ENCODE measurements around the gene CEP85L. TPM values are rescaled to one million over a fixed set of nuclear protein-coding genes. Genes with fewer than 3 reads are reported as not detected.

Gene CEP85L
- total RNA-seq, 3 donors from 2014 or later: 3.7 to 13.6 (median 4.0) TPM

DNA sequence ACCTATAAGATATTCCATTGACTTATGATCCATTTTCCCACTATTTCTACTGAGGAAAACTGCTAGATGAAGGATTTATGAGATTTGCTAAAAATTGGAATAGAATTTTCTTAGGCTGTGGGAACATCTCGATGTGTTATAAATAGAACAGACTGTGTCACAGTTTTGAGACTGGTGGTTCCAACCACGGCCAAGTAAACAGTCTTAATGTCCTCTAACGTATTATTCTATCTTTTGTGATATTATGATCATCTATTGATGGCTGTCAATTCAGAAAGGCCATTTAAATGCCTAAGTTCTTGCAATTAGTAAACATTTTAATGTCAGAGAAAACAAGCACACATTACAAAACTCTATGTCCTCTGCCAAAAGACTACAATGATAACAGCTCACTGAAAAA lies 174.8 kb downstream of the CEP85L start:
- Histone ChIP-seq H3K36me3 (ENCODE audit: low read depth) (no peaks in the 10 kb centered on the region), H3K9me3 (no peaks in the 10 kb centered on the region), H3K4me1 (ENCODE audit: low read depth) (no peaks in the 10 kb centered on the region), H3K4me3 (no peak overlapping the region)
- ATAC-seq (no peak), DNase-seq (no peak)
- intact Hi-C loops (cut with DNase I, micrococcal nuclease): no loop called here
- TF ChIP-seq, protein P1, sequence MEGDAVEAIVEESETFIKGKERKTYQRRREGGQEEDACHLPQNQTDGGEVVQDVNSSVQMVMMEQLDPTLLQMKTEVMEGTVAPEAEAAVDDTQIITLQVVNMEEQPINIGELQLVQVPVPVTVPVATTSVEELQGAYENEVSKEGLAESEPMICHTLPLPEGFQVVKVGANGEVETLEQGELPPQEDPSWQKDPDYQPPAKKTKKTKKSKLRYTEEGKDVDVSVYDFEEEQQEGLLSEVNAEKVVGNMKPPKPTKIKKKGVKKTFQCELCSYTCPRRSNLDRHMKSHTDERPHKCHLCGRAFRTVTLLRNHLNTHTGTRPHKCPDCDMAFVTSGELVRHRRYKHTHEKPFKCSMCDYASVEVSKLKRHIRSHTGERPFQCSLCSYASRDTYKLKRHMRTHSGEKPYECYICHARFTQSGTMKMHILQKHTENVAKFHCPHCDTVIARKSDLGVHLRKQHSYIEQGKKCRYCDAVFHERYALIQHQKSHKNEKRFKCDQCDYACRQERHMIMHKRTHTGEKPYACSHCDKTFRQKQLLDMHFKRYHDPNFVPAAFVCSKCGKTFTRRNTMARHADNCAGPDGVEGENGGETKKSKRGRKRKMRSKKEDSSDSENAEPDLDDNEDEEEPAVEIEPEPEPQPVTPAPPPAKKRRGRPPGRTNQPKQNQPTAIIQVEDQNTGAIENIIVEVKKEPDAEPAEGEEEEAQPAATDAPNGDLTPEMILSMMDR (IDR thresholded peaks at IDR 0.05): no peak

DNA sequence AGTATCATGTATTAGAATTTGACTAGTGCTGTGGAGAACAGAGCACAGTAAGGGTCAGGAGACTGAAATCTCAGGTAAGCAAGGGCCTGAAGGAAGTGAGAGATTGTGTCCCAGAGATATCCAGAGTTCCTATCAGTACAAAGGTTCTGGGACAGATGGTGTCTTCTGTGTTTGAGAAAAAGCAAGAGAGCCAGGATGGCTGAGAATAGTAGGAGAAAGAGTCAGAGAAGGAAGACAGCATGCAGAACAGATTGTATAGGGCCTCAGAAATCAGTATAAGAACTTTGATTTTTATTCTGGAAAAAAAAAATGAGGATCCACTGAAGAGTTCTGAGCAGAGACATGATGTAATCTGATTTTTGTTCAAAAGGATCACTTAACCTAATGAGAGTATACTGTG lies 178.1 kb downstream of the CEP85L start:
- ATAC-seq: no peak
- Histone ChIP-seq H3K4me1 (ENCODE audit: low read depth) (no peaks in the 10 kb centered on the region), H3K36me3 (ENCODE audit: low read depth) (no peaks in the 10 kb centered on the region), H3K4me3 (no peak overlapping the region), H3K9me3 (no peaks in the 10 kb centered on the region)
- no peak for DNase-seq
- TF ChIP-seq, protein P1 (IDR thresholded peaks at IDR 0.05): no peak
- intact Hi-C loops (cut with DNase I, micrococcal nuclease): no loop called here

DNA sequence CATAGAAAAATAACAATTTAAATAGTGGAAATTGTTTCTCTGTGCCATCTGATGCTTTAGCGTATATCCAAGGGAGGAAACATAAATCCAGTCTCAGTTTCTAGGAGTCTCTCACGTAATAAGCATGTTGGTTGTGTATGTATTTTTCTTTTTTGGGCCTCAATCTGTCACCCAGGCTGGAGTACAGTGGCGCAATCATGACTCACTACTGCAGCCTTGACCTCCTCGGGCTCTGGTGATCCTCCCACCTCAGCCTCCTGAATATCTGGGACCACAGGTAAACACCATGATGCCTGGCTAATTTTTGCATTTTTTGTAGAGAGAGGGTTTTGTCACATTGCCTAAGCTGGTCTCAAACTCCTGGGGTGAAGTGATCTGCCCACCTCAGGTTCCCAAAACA lies 181.9 kb downstream of the CEP85L start:
- no peak for ATAC-seq
- Histone ChIP-seq H3K4me3 (no peak overlapping the region), H3K4me1 (ENCODE audit: low read depth) (no peaks in the 10 kb centered on the region), H3K9me3 (no peaks in the 10 kb centered on the region), H3K36me3 (ENCODE audit: low read depth) (no peaks in the 10 kb centered on the region)
- intact Hi-C loops (cut with DNase I, micrococcal nuclease): no loop called here
- TF ChIP-seq, protein P1 (IDR thresholded peaks at IDR 0.05): no peak
- no peak for DNase-seq

DNA sequence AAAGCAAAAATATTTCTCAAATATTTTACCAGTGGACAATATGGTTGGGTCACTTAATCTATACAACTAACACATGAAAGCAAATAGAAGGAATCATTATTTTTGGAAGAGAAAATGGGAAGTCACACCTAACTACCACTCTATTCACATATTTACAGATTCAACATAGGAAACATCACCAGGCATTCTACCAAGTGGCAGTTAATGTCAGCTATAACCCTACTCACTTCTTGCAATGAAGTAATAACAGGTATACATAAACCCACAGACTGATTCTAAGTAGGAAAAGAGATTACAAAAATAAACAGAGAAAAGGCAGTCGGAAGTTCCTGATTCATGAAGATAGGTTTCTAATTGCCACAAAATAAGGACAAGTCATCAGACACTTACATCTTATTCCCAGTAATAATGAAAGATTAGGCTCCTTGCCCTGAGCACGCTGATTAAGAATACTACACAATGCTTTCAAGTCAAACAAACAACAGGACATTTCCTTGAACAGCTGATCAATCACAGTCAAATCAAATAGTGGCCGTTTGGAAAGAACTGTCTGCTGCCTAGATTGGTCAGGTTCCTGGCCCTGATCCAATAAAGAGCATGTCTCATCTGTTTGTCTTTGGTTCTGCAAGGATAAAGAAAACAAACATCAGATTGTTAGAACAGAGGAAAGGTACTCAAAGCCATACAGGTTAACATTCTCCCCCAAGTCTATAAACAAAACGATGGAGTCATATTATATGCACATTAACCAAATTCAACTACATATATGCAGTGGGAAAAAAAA lies 182.5 kb downstream of the CEP85L start:
- Histone ChIP-seq H3K4me1 (ENCODE audit: low read depth) (no peaks in the 10 kb centered on the region), H3K36me3 (ENCODE audit: low read depth) (no peaks in the 10 kb centered on the region), H3K9me3 (no peaks in the 10 kb centered on the region), H3K4me3 (no peak overlapping the region)
- DNase-seq (no peak), ATAC-seq (no peak)
- TF ChIP-seq, protein P1 (IDR thresholded peaks at IDR 0.05): no peak
- intact Hi-C loops (cut with DNase I, micrococcal nuclease): no loop called here

DNA sequence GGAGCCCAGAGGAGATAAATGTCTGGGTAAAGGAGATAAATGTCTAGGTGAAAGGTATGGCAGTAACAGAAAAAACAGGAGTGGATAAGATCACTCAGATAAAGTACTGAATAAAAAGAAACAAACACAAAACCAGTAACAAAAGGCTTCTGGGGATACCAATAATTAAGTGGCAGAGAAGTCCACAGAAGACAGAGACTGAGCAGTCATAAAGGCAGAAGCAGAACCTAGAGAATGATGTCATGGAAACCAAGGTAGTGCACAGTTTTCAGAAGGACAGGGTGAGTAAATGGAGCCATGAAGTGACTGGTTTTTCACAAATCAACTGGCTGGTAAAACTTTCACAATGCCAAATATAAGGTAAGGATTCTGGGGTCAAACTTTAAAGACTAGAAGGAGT lies 184.2 kb downstream of the CEP85L start:
- ATAC-seq (no peak), DNase-seq (no peak)
- Histone ChIP-seq H3K36me3 (ENCODE audit: low read depth) (no peaks in the 10 kb centered on the region), H3K4me1 (ENCODE audit: low read depth) (no peaks in the 10 kb centered on the region), H3K4me3 (no peak overlapping the region), H3K9me3 (no peaks in the 10 kb centered on the region)
- TF ChIP-seq, protein P1 (IDR thresholded peaks at IDR 0.05): no peak
- intact Hi-C loops (cut with DNase I, micrococcal nuclease): no loop called here

Measured in mucosa of descending colon (tissue), 3 donors.